Measurements from ENCODE around the gene ZSCAN5A. TPM values are rescaled to one million over a fixed set of nuclear protein-coding genes. Genes with fewer than 3 reads are reported as not detected.

ZSCAN5A gene
- total and polyA plus RNA-seq, 9 of the 15 experiments (the other 6 are each of a cell fraction or from before 2014, with no cell fraction given): 5.8 to 15.3 (median 11.8) TPM

DNA sequence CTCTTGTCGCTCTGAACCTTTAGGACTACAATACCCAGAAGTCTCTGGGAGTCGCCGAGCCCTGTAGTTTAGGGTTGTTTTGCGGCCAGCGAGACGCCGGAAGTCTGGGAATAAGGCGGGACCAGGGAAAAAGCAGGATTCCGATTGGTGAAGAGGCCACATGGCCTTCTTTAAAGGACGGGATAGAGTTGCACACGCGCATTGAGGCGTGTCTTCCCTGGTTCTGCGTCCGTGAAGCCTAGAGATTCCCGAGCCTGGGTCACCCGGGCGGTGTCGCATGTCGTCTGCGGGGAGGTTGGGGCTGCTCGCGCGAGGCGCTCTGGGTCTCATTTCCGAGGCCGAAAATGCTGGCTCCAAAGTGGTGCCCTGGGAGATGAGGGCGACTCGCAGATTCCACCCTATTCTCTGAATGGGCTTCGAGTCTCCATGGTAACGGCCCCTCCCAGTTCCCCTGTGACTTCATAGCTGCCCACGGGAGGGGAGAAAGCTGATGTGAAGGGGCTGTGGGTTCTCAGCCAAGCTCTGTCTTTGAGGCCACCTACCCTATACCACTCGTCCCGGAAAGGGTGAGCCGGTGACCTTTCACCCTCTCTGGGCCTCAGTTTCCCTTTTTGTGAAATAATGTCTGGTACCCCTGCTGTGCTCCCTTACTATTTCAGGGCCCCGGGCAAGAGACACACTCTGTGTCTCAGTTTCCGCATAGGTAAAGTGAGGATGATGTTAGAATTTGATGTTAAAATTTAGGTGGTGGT lies 614 bp upstream of the ZSCAN5A start (continued):
- TF ChIP-seq, protein P1, sequence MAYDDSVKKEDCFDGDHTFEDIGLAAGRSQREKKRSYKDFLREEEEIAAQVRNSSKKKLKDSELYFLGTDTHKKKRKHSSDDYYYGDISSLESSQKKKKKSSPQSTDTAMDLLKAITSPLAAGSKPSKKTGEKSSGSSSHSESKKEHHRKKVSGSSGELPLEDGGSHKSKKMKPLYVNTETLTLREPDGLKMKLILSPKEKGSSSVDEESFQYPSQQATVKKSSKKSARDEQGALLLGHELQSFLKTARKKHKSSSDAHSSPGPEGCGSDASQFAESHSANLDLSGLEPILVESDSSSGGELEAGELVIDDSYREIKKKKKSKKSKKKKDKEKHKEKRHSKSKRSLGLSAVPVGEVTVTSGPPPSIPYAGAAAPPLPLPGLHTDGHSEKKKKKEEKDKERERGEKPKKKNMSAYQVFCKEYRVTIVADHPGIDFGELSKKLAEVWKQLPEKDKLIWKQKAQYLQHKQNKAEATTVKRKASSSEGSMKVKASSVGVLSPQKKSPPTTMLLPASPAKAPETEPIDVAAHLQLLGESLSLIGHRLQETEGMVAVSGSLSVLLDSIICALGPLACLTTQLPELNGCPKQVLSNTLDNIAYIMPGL (CRISPR knock-in tag; IDR thresholded peaks at IDR 0.05): no peak
- no peak for TF ChIP-seq KDM4B (IDR thresholded peaks at IDR 0.05; ENCODE audit: borderline replicate concordance in 2 of 2, low read depth in 1 of 2)
- TF ChIP-seq TBL1XR1 (IDR thresholded peaks at IDR 0.05; ENCODE audit: low read length in 2 of 2): no peak
- TF ChIP-seq, protein P2, sequence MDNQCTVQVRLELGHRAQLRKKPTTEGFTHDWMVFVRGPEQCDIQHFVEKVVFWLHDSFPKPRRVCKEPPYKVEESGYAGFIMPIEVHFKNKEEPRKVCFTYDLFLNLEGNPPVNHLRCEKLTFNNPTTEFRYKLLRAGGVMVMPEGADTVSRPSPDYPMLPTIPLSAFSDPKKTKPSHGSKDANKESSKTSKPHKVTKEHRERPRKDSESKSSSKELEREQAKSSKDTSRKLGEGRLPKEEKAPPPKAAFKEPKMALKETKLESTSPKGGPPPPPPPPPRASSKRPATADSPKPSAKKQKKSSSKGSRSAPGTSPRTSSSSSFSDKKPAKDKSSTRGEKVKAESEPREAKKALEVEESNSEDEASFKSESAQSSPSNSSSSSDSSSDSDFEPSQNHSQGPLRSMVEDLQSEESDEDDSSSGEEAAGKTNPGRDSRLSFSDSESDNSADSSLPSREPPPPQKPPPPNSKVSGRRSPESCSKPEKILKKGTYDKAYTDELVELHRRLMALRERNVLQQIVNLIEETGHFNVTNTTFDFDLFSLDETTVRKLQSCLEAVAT (IDR thresholded peaks at IDR 0.05): no peak
- peak; percentile 34; the same call in 1 of the 2 replicates for TF ChIP-seq CREM (IDR thresholded peaks at IDR 0.05; ENCODE audit: low read depth)
- no peak for TF ChIP-seq BACH1 (tag; IDR thresholded peaks at IDR 0.05)
- TF ChIP-seq, protein P3, sequence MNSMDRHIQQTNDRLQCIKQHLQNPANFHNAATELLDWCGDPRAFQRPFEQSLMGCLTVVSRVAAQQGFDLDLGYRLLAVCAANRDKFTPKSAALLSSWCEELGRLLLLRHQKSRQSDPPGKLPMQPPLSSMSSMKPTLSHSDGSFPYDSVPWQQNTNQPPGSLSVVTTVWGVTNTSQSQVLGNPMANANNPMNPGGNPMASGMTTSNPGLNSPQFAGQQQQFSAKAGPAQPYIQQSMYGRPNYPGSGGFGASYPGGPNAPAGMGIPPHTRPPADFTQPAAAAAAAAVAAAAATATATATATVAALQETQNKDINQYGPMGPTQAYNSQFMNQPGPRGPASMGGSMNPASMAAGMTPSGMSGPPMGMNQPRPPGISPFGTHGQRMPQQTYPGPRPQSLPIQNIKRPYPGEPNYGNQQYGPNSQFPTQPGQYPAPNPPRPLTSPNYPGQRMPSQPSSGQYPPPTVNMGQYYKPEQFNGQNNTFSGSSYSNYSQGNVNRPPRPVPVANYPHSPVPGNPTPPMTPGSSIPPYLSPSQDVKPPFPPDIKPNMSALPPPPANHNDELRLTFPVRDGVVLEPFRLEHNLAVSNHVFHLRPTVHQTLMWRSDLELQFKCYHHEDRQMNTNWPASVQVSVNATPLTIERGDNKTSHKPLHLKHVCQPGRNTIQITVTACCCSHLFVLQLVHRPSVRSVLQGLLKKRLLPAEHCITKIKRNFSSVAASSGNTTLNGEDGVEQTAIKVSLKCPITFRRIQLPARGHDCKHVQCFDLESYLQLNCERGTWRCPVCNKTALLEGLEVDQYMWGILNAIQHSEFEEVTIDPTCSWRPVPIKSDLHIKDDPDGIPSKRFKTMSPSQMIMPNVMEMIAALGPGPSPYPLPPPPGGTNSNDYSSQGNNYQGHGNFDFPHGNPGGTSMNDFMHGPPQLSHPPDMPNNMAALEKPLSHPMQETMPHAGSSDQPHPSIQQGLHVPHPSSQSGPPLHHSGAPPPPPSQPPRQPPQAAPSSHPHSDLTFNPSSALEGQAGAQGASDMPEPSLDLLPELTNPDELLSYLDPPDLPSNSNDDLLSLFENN (IDR thresholded peaks at IDR 0.05; ENCODE audit: low read depth in 2 of 2, low read length in 2 of 2): no peak
- no peak for TF ChIP-seq RCOR1 (IDR thresholded peaks at IDR 0.05; ENCODE audit: borderline replicate concordance in 1 of 2, low read depth in 2 of 2, low read length in 2 of 2)
- no peak for TF ChIP-seq ZNF12 (CRISPR knock-in tag; IDR thresholded peaks at IDR 0.05)
- TF ChIP-seq, protein P4, sequence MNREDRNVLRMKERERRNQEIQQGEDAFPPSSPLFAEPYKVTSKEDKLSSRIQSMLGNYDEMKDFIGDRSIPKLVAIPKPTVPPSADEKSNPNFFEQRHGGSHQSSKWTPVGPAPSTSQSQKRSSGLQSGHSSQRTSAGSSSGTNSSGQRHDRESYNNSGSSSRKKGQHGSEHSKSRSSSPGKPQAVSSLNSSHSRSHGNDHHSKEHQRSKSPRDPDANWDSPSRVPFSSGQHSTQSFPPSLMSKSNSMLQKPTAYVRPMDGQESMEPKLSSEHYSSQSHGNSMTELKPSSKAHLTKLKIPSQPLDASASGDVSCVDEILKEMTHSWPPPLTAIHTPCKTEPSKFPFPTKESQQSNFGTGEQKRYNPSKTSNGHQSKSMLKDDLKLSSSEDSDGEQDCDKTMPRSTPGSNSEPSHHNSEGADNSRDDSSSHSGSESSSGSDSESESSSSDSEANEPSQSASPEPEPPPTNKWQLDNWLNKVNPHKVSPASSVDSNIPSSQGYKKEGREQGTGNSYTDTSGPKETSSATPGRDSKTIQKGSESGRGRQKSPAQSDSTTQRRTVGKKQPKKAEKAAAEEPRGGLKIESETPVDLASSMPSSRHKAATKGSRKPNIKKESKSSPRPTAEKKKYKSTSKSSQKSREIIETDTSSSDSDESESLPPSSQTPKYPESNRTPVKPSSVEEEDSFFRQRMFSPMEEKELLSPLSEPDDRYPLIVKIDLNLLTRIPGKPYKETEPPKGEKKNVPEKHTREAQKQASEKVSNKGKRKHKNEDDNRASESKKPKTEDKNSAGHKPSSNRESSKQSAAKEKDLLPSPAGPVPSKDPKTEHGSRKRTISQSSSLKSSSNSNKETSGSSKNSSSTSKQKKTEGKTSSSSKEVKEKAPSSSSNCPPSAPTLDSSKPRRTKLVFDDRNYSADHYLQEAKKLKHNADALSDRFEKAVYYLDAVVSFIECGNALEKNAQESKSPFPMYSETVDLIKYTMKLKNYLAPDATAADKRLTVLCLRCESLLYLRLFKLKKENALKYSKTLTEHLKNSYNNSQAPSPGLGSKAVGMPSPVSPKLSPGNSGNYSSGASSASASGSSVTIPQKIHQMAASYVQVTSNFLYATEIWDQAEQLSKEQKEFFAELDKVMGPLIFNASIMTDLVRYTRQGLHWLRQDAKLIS (CRISPR knock-in tag; IDR thresholded peaks at IDR 0.05): no peak
- TF ChIP-seq SETDB1 (IDR thresholded peaks at IDR 0.05; ENCODE audit: low read length): no peak
- TF ChIP-seq SP2 (IDR thresholded peaks at IDR 0.05; ENCODE audit: extremely low read depth, low read depth, low read length, poor library complexity, severe bottlenecking): peak; percentile 55
- no peak for TF ChIP-seq ZNF23 (CRISPR knock-in tag; IDR thresholded peaks at IDR 0.05)
- TF ChIP-seq, protein P5, sequence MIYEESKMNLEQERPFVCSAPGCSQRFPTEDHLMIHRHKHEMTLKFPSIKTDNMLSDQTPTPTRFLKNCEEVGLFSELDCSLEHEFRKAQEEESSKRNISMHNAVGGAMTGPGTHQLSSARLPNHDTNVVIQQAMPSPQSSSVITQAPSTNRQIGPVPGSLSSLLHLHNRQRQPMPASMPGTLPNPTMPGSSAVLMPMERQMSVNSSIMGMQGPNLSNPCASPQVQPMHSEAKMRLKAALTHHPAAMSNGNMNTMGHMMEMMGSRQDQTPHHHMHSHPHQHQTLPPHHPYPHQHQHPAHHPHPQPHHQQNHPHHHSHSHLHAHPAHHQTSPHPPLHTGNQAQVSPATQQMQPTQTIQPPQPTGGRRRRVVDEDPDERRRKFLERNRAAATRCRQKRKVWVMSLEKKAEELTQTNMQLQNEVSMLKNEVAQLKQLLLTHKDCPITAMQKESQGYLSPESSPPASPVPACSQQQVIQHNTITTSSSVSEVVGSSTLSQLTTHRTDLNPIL (CRISPR knock-in tag; IDR thresholded peaks at IDR 0.05): no peak

All from K562 (cell line).